HL-60/S4 treated with retinoic acid at 250 ng/mL for 4 days and 3 days (cell line): ENCODE results near the gene PCGF1.

Experiments used
- in situ Hi-C: fragments of 300-500 bp; cut with MboI; formaldehyde crosslinking; loops from 2 replicates; pipeline ENCODE4 v1.7.0; 2022; ENCODE audit warnings: low sequenced_read_pairs

PCGF1 gene

GRCh38 chr2:74499940-74500577 is 7.4 kb downstream of the PCGF1 start:
- in situ Hi-C loops = no loop called here

- in situ Hi-C loops = no loop called here
These were observed 8.1 kb downstream of the PCGF1 start, which contains the start of gene LBX2 for GRCh38 chr2:74499267-74499939. Gene LBX2, minus strand, starts transcription at chr2:74499603. Its CDS starts 66 bp downstream, at chr2:74499537.

GRCh38 chr2:74498500-74499266 is 8.8 kb downstream of the PCGF1 start:
- in situ Hi-C loops = no loop called here

GRCh38 chr2:74497777-74498499 is 9.6 kb downstream of the PCGF1 start:
- in situ Hi-C loops = no loop called here

- in situ Hi-C loops = no loop called here
These were observed 10.3 kb downstream of the PCGF1 start for GRCh38 chr2:74496997-74497776.

- in situ Hi-C loops = no loop called here
These were observed 12.1 kb downstream of the PCGF1 start for GRCh38 chr2:74495440-74495839.

GRCh38 chr2:74493546-74493945 is 13.9 kb downstream of the PCGF1 start:
- in situ Hi-C loops = no loop called here

- in situ Hi-C loops = no loop called here
These were observed 15.6 kb downstream of the PCGF1 start for GRCh38 chr2:74491648-74492544.

GRCh38 chr2:74489906-74490305 is 17.6 kb downstream of the PCGF1 start:
- in situ Hi-C loops = loop anchor here (10.0 kb wide), 1 partner anchor 95 kb away; no protein-coding TSS in a partner anchor

- in situ Hi-C loops = loop anchor here (10.0 kb wide), 1 partner anchor 96 kb away; no protein-coding TSS in a partner anchor
These were observed 18.6 kb downstream of the PCGF1 start for GRCh38 chr2:74488643-74489481.

GRCh38 chr2:74486141-74486540 is 21.4 kb downstream of the PCGF1 start:
- in situ Hi-C loops = loop anchor here (10.0 kb wide), 1 partner anchor 99 kb away; no protein-coding TSS in a partner anchor

- in situ Hi-C loops = loop anchor here (10.0 kb wide), 1 partner anchor 101 kb away; no protein-coding TSS in a partner anchor
These were observed 23.8 kb downstream of the PCGF1 start for GRCh38 chr2:74483675-74484164.

- in situ Hi-C loops = loop anchor here (10.0 kb wide), 1 partner anchor 102 kb away; no protein-coding TSS in a partner anchor
These were observed 24.5 kb downstream of the PCGF1 start, which contains the start of the genes CCDC142 and TTC31 for GRCh38 chr2:74482801-74483674. Gene CCDC142, minus strand, starts transcription at chr2:74482998. Its CDS starts 161 bp downstream, at chr2:74482837. Gene TTC31, plus strand, starts transcription at chr2:74483081. Its CDS starts 15 bp downstream, at chr2:74483096.

GRCh38 chr2:74481961-74482800 is 25.3 kb downstream of the PCGF1 start:
- in situ Hi-C loops = loop anchor here (10.0 kb wide), 1 partner anchor 103 kb away; no protein-coding TSS in a partner anchor

- in situ Hi-C loops = loop anchor here (10.0 kb wide), 1 partner anchor 103 kb away; no protein-coding TSS in a partner anchor
These were observed 26.1 kb downstream of the PCGF1 start for GRCh38 chr2:74481431-74481830.

- in situ Hi-C loops = no loop called here
These were observed 32.6 kb downstream of the PCGF1 start for GRCh38 chr2:74474899-74475298.
